ENCODE data around the gene AKIP1. TPM values are rescaled to one million over a fixed set of nuclear protein-coding genes. Genes with fewer than 3 reads are reported as not detected.

The AKIP1 gene
- total and polyA plus RNA-seq, 9 of the 15 experiments (the other 6 are each of a cell fraction or from before 2014, with no cell fraction given): 9.0 to 52.6 (median 36.2) TPM

- BruUV-seq (replicated peaks): no TSS peak
- H3K27ac ChIP-seq (ENCODE audit: extremely low read depth, low read depth, low read length): no peak overlapping the region
- H3K4me3 ChIP-seq: no peak overlapping the region
- peaks cover 0 to 8% of the 10 kb centered on the region in 2 experiments; a peak in 2 of 5 replicates for H3K4me1 ChIP-seq (replicated peaks in 1 of 2; ENCODE audit: control insufficient read depth in 2 of 2, insufficient read depth in 2 of 2, low read length in 2 of 2)
- ATAC-seq: no peak
- H3K9me1 ChIP-seq (ENCODE audit: control insufficient read depth, insufficient read depth, low read length): no peaks in the 10 kb centered on the region
- WGBS (ENCODE audit: insufficient coverage, low coverage, missing lambda C conversion rate): 3% methylated on average over 7 of the region's 7 CpGs
- no peak overlapping the region for H2AFZ ChIP-seq (ENCODE audit: low read depth, low read length)
- FAIRE-seq: no peak
- DNase-seq (ENCODE audit: extremely low read depth in 1 of 4, low spot score in 3 of 4): no peak
- no peaks in the 10 kb centered on the region for H3K9me3 ChIP-seq (replicated peaks; ENCODE audit: control insufficient read depth, insufficient read depth, low read depth, low read length)
- ChIA-PET POLR2A (interaction anchor here (1.1 to 1.8 kb wide), 3 partner anchors 9 to 15 kb away, joined by 3 to 6 read pairs (median 4); no protein-coding TSS in a partner anchor), CTCF (ENCODE audit: low intra/inter-chr PET ratio) (no interaction called here)
- no peak overlapping the region for H3K4me2 ChIP-seq (ENCODE audit: insufficient read depth, low read length)
- no peaks in the 10 kb centered on the region for H3K36me3 ChIP-seq (ENCODE audit: control insufficient read depth, insufficient read depth, low read length)
- intact Hi-C loops (cut with micrococcal nuclease) (no loop called here), in situ Hi-C loops (cut with MboI) (no loop called here)
- H4K20me1 ChIP-seq (replicated peaks; ENCODE audit: control insufficient read depth, insufficient read depth, low read length): peaks cover 4% of the 10 kb centered on the region; the same call in 1 of the 2 replicates
- TF ChIP-seq CEBPG (CRISPR knock-in tag; IDR thresholded peaks at IDR 0.05): no peak
- 0 out of 4 replicates have a peak, but pooled peaks have one; percentile 16 to 20 for TF ChIP-seq CEBPG (tag; conservative IDR thresholded peaks at IDR 0.05 in 1 of 2, IDR thresholded peaks at IDR 0.05 in 1 of 2)
- TF ChIP-seq SMAD4 (CRISPR knock-in tag; conservative IDR thresholded peaks at IDR 0.05): no peak
- peak; percentile 64 for TF ChIP-seq CEBPB (tag; IDR thresholded peaks at IDR 0.05)
- H3K27me3 ChIP-seq (ENCODE audit: control insufficient read depth in 2 of 2, insufficient read depth in 2 of 2, low read length in 2 of 2): peaks cover 33 to 41% of the 10 kb centered on the region in 2 experiments
- no peaks in the 10 kb centered on the region for H3K79me2 ChIP-seq (ENCODE audit: control insufficient read depth, insufficient read depth, low read length)
- H3K9ac ChIP-seq (ENCODE audit: insufficient read depth in 1 of 2, low read depth in 2 of 2, low read length in 2 of 2): no peak overlapping the region
Observed at GRCh38 chr11:8867931-8868631, 42.9 kb upstream of the AKIP1 start.
